ENCODE results near the gene BRD7. TPM values are rescaled to one million over a fixed set of nuclear protein-coding genes. Genes with fewer than 3 reads are reported as not detected.

BRD7 gene
- total RNA-seq, 2 donors from 2014 or later = 56.9 to 63.5 TPM

- H3K4me1 ChIP-seq (ENCODE audit: control insufficient read depth in 1 of 2, low read depth in 2 of 2) = peaks cover 12 to 24% of the 10 kb centered on the region in 2 donors
- ATAC-seq (ENCODE audit: insufficient number of reproducible peaks, low FRiP score, low read depth) = no peak
- TF ChIP-seq CTCF (IDR thresholded peaks at IDR 0.05) = no peak
- H3K4me3 ChIP-seq = no peak overlapping the region
- no peaks in the 10 kb centered on the region for H3K9me3 ChIP-seq
- H3K36me3 ChIP-seq = no peaks in the 10 kb centered on the region
- DNase-seq (ENCODE audit: low spot score) = no peak
- H3K27me3 ChIP-seq (replicated peaks; ENCODE audit: insufficient read depth) = no peaks in the 10 kb centered on the region
- no peak overlapping the region for H3K27ac ChIP-seq
Measured at GRCh38 chr16:50285406-50286003, 83.3 kb downstream of the BRD7 start.

GRCh38 chr16:50284131-50284911 is 84.5 kb downstream of the BRD7 start:
- no peak for TF ChIP-seq CTCF (IDR thresholded peaks at IDR 0.05)
- Histone ChIP-seq H3K36me3 (no peaks in the 10 kb centered on the region), H3K9me3 (no peaks in the 10 kb centered on the region), H3K27me3 (replicated peaks; ENCODE audit: insufficient read depth) (no peaks in the 10 kb centered on the region), H3K4me3 (no peak overlapping the region), H3K4me1 (ENCODE audit: control insufficient read depth in 1 of 2, low read depth in 2 of 2) (peaks cover 12 to 24% of the 10 kb centered on the region in 2 donors), H3K27ac (no peak overlapping the region)
- ATAC-seq (ENCODE audit: insufficient number of reproducible peaks, low FRiP score, low read depth) (no peak), DNase-seq (ENCODE audit: low spot score) (no peak)

- DNase-seq (ENCODE audit: low spot score) = no peak
- no peak overlapping the region for H3K27ac ChIP-seq
- no peaks in the 10 kb centered on the region for H3K9me3 ChIP-seq
- peaks cover 12 to 24% of the 10 kb centered on the region in 2 donors for H3K4me1 ChIP-seq (ENCODE audit: control insufficient read depth in 1 of 2, low read depth in 2 of 2)
- no peak for ATAC-seq (ENCODE audit: insufficient number of reproducible peaks, low FRiP score, low read depth)
- no peaks in the 10 kb centered on the region for H3K36me3 ChIP-seq
- H3K4me3 ChIP-seq = no peak overlapping the region
- TF ChIP-seq CTCF (IDR thresholded peaks at IDR 0.05) = no peak
- no peaks in the 10 kb centered on the region for H3K27me3 ChIP-seq (replicated peaks; ENCODE audit: insufficient read depth)
Measured at GRCh38 chr16:50282955-50283631, 85.7 kb downstream of the BRD7 start.

GRCh38 chr16:50282010-50282538 is 86.7 kb downstream of the BRD7 start:
- DNase-seq (ENCODE audit: low spot score) (no peak), ATAC-seq (ENCODE audit: insufficient number of reproducible peaks, low FRiP score, low read depth) (no peak)
- Histone ChIP-seq H3K4me3 (peak overlapping the region; percentile 34), H3K9me3 (no peaks in the 10 kb centered on the region), H3K36me3 (no peaks in the 10 kb centered on the region), H3K27ac (peak overlapping the region in 1 of 2 donors; percentile 34), H3K27me3 (replicated peaks; ENCODE audit: insufficient read depth) (no peaks in the 10 kb centered on the region), H3K4me1 (ENCODE audit: control insufficient read depth in 1 of 2, low read depth in 2 of 2) (peaks cover 12 to 24% of the 10 kb centered on the region in 2 donors)
- no peak for TF ChIP-seq CTCF (IDR thresholded peaks at IDR 0.05)
